Activated naive CD4-positive, alpha-beta T cell treated with anti-CD3 and anti-CD28 coated beads, Interleukin-2, amount 10 ng/mL, durations not matched to agents 7 days and 5 days (primary cell): ENCODE results near the gene APOL6.
"Not testable (repeated sequence)": the region's sequence is repeated elsewhere in the genome, so short reads cannot be mapped to it uniquely, and the experiment has no call there.

ENCODE experiments used
- CTCF ChIA-PET: fragments of 350-600 bp; sonication (Branson Sonifier 250); formaldehyde crosslinking; loops from one replicate; lab custom pipeline; 2021; ENCODE audit warnings: antibody characterized with exemption; lab: Charles Lee
- DNase-seq: peaks from one replicate; pipeline ENCODE4 v3.0.0-alpha.2; 2020
- H3K27ac Mint-ChIP-seq: one replicate; pipeline ENCODE4 v1.8.0; 2021; ENCODE audit warnings: mild to moderate bottlenecking, moderate library complexity, mixed read lengths
- H3K27me3 Mint-ChIP-seq: one replicate; pipeline ENCODE4 v1.8.0; 2021; ENCODE audit warnings: mild to moderate bottlenecking, mixed read lengths
- H3K36me3 Mint-ChIP-seq: one replicate; pipeline ENCODE4 v1.8.0; 2021; ENCODE audit warnings: mixed read lengths
- H3K4me1 Mint-ChIP-seq: one replicate; pipeline ENCODE4 v1.8.0; 2021; ENCODE audit warnings: mixed read lengths
- H3K4me3 Mint-ChIP-seq: one replicate; pipeline ENCODE4 v1.8.0; 2021; ENCODE audit warnings: mild to moderate bottlenecking, moderate library complexity, mixed read lengths
- H3K9me3 Mint-ChIP-seq: one replicate; pipeline ENCODE4 v1.8.0; 2021; ENCODE audit warnings: mixed read lengths

APOL6 gene

DNA sequence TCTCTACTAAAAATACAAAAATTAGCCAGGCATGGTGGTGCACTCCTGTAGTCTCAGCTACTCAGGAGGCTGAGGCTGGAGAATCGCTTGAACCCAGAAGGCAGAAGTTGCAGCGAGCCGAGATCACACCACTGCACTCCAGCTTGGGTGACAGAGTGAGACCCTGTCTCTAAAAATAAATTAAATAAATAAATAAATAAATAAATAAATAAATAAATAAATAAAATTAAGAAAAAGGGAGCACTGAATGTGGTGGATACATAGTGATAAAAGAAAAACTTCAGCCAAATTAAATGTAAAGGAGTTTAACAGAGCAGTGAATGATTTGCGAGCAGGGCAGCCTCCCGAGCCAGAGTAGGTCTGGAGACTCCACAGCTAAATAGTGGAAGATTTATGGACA lies 24.4 kb upstream of the APOL6 start:
- not testable (repeated sequence) for H3K9me3 Mint-ChIP-seq, H3K27ac Mint-ChIP-seq, H3K4me3 Mint-ChIP-seq, DNase-seq, H3K36me3 Mint-ChIP-seq
- Mint-ChIP-seq H3K4me1 (peaks cover 12% of the 10 kb centered on the region), H3K27me3 (peaks cover 27% of the 10 kb centered on the region)
- CTCF ChIA-PET, result interaction anchor here (1.0 kb wide), 1 partner anchor 11 kb away, joined by 3 read pairs; no protein-coding TSS in a partner anchor

DNA sequence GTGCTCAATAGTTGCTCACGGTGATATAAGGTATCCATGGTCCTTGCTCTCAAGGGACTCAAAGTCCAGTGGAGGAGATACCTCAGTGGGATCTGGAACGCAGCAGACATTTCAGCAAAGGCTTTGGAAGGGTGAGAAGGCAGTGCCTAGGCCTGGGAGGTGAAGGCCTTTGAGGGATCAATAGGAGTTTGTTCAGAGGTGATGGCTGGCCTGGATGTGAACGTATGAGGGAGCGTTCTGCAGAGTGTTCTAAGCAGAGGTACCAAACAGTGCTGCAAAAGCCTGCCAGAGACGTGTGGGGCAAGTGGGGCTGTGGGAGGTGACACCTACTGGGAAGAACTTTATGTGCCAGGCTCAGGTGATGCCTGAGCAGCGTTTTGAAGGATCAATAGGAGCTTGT lies 23.7 kb upstream of the APOL6 start:
- H3K9me3 Mint-ChIP-seq, result peaks cover 3% of the 10 kb centered on the region
- no peak overlapping the region for H3K4me3 Mint-ChIP-seq
- peaks cover 14% of the 10 kb centered on the region for H3K4me1 Mint-ChIP-seq
- no peak for DNase-seq
- no peaks in the 10 kb centered on the region for H3K36me3 Mint-ChIP-seq
- no peak overlapping the region for H3K27ac Mint-ChIP-seq
- peaks cover 29% of the 10 kb centered on the region for H3K27me3 Mint-ChIP-seq
- CTCF ChIA-PET, result interaction anchor here (1.0 kb wide), 1 partner anchor 10 kb away, joined by 3 read pairs; no protein-coding TSS in a partner anchor

DNA sequence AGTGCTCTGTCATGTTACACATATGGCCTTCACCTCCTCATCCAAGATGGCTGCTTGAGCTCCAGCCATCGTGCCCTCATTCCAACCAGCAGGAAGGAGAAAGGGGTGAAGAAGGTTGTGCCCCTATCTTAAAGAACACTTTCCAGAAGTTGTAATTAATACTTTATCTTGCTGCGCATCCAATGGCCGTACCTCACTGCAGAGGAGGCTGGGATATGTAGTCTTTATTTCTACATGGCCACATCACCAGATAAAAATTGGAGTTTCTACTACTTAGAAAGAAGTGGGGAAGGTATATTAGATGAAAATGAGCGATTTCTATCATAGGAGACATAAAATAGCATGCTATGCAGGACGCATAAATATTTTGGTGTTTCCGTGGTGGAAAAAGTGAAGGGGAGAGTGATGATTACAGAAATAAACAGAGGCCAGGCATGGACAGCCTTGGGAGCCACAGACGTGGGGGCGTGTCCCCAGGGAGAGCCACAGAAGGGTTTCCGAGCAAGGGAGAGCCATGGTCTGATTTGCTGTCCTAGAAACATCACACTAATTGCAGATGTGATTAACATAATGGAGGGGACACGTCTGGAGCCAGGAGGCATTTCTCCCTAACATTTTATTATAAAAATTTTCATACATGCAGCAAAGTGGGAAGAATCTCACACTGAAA lies 22.3 kb upstream of the APOL6 start:
- H3K4me3 Mint-ChIP-seq, result no peak overlapping the region
- H3K4me1 Mint-ChIP-seq, result peaks cover 22% of the 10 kb centered on the region
- peaks cover 25% of the 10 kb centered on the region for H3K27me3 Mint-ChIP-seq
- CTCF ChIA-PET, result interaction anchor here (1.2 to 2.0 kb wide), 5 partner anchors 22 to 300 kb away, joined by 4 to 10 read pairs (median 8); partner anchors contain the start of gene APOL6
- no peak for DNase-seq
- H3K36me3 Mint-ChIP-seq, result no peaks in the 10 kb centered on the region
- no peak overlapping the region for H3K27ac Mint-ChIP-seq
- peaks cover 3% of the 10 kb centered on the region for H3K9me3 Mint-ChIP-seq

DNA sequence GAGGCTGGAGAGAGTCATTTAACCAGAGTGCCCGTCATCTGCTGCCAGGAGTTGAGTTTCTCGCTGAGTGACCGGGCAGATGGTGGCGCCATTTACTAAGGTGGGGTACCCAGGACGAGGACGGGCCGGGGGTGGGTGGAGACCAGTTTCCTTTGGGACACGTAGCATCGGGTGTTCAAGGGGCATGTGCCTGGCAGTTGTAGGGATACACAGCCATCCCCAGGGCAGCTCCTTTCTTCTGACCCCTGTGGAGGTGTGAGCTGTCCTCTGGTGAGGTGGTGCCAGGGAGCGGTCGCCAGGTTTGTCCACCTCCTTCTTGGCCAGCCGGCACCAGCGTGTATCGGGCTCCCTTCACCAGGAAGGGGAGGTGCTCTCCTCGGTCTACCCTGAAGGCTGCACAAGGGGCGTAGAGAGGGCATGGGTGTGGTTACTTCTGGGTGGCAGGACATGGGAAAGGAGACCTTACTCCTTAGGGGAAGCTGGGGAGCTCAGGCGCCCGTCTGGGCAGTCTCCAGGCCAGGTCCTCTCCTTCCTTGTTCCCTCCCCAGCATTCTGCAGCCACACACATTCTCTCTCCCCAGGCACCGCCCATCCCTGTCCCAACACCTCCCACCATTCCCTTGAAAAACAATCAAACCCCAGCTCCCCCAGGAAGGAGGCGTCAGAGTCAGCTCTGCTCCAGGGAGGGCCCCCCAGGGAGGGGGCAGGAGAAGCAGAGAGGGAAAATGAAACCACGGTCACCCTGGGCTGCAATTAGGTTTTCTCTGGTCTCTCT lies 20.8 kb upstream of the APOL6 start:
- H3K4me3 Mint-ChIP-seq, result peak overlapping the region; percentile 61
- peaks cover 22% of the 10 kb centered on the region for H3K4me1 Mint-ChIP-seq
- no peak overlapping the region for H3K27ac Mint-ChIP-seq
- H3K9me3 Mint-ChIP-seq, result peaks cover 3% of the 10 kb centered on the region
- DNase-seq, result peak; percentile 66
- peaks cover 25% of the 10 kb centered on the region for H3K27me3 Mint-ChIP-seq
- H3K36me3 Mint-ChIP-seq, result no peaks in the 10 kb centered on the region
- CTCF ChIA-PET, result interaction anchor here (0.7 to 2.7 kb wide), 23 partner anchors 11 to 497 kb away, joined by 3 to 12 read pairs (median 4); partner anchors contain the start of genes APOL6 and MB

DNA sequence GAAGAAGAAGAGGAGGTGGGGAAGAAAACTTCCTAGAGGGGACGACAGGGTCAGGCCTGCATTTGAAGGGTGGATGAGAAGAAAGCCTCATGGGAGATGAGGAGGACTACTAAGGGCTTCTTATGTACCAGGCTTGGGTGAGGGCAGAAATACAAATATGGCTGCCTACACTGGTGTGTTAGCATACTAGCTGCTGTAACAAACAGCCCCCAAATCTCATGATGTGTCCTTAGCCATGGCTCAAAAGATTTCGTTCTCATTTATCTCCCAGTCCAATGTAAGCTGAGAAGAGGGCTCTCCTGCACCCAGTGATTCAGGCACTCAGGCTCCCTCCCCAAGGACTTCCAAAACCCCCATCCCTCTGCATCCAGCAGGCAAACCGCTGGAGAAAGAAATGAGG lies 19.5 kb upstream of the APOL6 start:
- peaks cover 8% of the 10 kb centered on the region for H3K9me3 Mint-ChIP-seq
- peaks cover 25% of the 10 kb centered on the region for H3K27me3 Mint-ChIP-seq
- no peak overlapping the region for H3K27ac Mint-ChIP-seq
- CTCF ChIA-PET, result interaction anchor here (1.5 to 2.7 kb wide), 2 partner anchors 287 to 495 kb away, joined by 7 to 10 read pairs; no protein-coding TSS in a partner anchor
- H3K4me3 Mint-ChIP-seq, result no peak overlapping the region
- no peaks in the 10 kb centered on the region for H3K36me3 Mint-ChIP-seq
- no peak for DNase-seq
- peaks cover 27% of the 10 kb centered on the region for H3K4me1 Mint-ChIP-seq

DNA sequence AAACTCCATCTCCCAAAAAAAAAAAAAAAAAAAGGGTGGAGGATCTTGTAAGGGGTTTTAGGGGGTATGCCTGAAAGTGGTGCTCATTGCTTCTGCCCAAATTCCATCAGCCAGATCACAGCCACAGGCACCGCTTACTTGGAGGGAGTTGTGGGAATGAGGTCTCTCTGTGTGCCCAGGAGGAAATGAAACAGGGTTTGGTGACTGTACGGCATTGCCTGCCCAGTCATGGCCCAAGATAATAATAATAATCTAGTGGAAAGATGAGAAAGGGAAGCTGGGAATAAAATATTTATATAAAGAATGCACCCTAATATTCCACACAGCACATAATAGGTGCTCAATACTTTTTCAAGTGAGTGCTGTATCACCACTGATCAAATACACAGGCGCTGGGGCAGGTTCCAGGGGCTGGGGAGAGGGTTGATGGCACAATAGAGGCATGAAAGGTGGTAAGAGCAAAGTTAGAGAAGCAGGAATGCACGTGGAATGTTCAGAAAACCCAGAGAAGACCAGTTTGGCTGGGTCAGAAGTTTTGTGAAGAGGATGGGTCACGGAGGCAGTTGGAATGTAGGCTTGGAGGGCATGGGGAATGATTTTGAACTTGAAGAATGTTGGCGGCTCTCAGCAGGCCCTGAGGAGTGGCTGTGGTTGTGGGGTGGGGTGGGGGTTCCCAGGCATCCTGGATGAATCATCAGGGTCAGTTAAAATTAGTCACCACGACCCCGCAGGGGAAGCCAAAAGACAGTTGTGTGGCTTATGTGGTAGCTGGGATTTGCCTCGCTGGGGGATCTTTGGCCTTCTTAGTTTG lies 18.6 kb upstream of the APOL6 start:
- Mint-ChIP-seq H3K27ac (peak overlapping the region; percentile 6), H3K9me3 (peaks cover 8% of the 10 kb centered on the region), H3K36me3 (no peaks in the 10 kb centered on the region), H3K4me1 (peaks cover 33% of the 10 kb centered on the region), H3K27me3 (peaks cover 25% of the 10 kb centered on the region), H3K4me3 (no peak overlapping the region)
- CTCF ChIA-PET, result interaction anchor here (1.1 kb wide), 1 partner anchor 17 kb away, joined by 3 read pairs; no protein-coding TSS in a partner anchor
- peak; percentile 35 for DNase-seq

DNA sequence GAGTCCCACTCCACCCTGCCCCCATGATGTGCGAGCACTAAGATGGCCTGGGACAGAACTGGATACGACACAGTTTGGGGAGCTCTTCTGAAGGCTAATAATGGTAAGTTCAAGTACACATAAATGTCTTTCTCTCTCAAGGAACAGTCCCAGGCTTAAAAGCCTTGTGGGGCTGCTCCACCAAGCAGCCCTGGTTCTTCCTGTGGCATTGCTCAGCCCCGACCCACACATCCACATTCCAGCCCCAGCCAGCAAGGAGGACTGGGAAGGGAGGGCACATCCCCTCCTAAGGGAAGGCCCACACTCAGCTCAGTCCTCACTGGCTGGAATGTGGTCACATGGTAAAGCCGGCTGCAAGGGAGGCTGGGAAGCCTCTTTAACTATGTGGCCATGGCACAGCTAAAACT lies 17.9 kb upstream of the APOL6 start:
- no peak for DNase-seq
- Mint-ChIP-seq H3K4me3 (no peak overlapping the region), H3K36me3 (no peaks in the 10 kb centered on the region), H3K4me1 (peaks cover 33% of the 10 kb centered on the region), H3K9me3 (peaks cover 8% of the 10 kb centered on the region), H3K27ac (no peak overlapping the region), H3K27me3 (peaks cover 29% of the 10 kb centered on the region)
- CTCF ChIA-PET, result interaction anchor here (1.1 kb wide), 1 partner anchor 17 kb away, joined by 3 read pairs; no protein-coding TSS in a partner anchor

DNA sequence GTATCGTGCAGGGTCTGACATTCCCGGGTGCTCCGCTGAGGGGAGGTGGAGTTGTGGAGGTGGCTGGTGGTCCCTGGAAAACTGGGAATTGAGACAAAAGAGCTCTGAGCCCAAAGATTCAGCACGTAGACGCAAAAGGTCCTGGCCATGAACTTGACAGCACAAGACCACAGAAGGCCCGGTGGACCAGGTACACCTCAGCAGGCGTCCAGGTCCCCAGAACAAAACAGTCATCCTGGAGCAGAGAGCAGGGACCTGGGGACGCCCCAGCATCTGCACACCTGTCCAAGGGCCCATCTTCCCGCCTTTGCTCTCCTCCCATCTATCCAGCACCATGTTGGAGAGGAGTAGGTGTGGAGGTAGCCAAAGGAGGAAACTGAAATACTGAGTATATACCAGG lies 17.4 kb upstream of the APOL6 start:
- CTCF ChIA-PET, result interaction anchor here (1.1 kb wide), 1 partner anchor 16 kb away, joined by 3 read pairs; no protein-coding TSS in a partner anchor
- Mint-ChIP-seq H3K4me1 (peaks cover 33% of the 10 kb centered on the region), H3K4me3 (no peak overlapping the region), H3K27me3 (peaks cover 26% of the 10 kb centered on the region), H3K9me3 (peaks cover 8% of the 10 kb centered on the region), H3K27ac (no peak overlapping the region), H3K36me3 (no peaks in the 10 kb centered on the region)
- DNase-seq, result no peak

DNA sequence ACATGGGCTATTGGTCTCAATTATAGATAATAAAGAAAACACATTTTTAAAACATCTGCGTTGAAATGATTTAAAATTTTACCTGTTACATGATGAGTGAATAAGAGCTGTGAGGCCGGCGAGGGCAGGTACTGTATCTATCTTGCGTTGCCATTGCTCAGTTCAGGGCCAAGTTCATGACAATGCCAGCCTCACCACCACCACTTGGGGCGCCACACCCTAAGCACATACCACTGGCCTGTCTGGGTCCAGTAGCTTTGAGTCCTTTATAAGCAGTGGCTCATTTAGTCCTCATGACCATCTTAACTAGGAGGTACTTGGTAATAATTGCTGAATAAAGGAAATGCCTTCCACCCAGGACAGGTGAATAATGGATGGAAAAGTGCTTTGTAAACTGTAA lies 16.6 kb upstream of the APOL6 start:
- CTCF ChIA-PET, result no interaction called here
- peaks cover 8% of the 10 kb centered on the region for H3K9me3 Mint-ChIP-seq
- H3K36me3 Mint-ChIP-seq, result no peaks in the 10 kb centered on the region
- no peak overlapping the region for H3K27ac Mint-ChIP-seq
- no peak overlapping the region for H3K4me3 Mint-ChIP-seq
- peaks cover 33% of the 10 kb centered on the region for H3K4me1 Mint-ChIP-seq
- peak; percentile 38 for DNase-seq
- peaks cover 24% of the 10 kb centered on the region for H3K27me3 Mint-ChIP-seq

DNA sequence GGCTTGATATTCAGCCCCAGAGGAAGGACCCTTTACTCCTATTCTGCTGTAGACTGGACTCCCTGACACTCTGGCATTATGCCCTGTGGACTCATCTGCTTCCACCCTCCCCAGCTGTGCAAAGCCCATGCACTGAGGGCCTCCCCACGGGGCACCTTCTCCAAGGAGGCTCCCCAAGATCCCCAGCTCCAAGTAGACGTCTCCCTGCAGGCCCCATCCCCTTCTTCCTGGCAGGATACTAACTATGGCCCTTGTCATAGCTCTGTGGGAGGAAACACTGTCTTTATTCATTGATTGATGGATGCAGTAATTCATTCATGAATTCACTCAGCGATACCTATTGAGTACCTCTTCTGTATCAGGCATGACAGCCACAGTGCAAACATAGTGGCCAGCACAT lies 15.3 kb upstream of the APOL6 start:
- Mint-ChIP-seq H3K4me1 (peaks cover 22% of the 10 kb centered on the region), H3K27ac (no peak overlapping the region), H3K27me3 (peaks cover 25% of the 10 kb centered on the region), H3K4me3 (no peak overlapping the region), H3K9me3 (peaks cover 8% of the 10 kb centered on the region), H3K36me3 (no peaks in the 10 kb centered on the region)
- no peak for DNase-seq
- CTCF ChIA-PET, result interaction anchor here (0.6 to 0.9 kb wide), 3 partner anchors 289 to 506 kb away, joined by 3 to 4 read pairs (median 3); no protein-coding TSS in a partner anchor

DNA sequence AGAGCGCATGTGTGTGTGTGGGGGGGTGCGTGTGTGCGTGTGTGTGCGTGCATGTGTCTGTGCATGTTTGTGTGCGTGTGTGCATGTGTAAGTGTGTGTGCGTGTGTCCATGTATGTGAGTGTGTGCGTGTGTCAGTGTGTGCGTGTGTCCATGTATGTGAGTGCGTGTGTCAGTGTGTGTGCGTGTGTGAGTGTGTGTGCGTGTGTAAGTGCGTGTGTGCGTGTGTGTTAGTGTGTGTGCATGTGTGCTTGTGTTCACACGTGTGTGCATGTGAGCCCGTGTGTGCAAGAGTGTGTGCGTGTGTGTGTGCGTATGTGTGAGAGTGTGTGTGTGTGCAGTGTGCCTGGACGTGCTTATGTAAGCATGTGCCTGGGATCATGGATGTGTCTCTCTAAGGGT lies 14.7 kb upstream of the APOL6 start:
- CTCF ChIA-PET, result interaction anchor here (0.6 to 0.9 kb wide), 3 partner anchors 289 to 506 kb away, joined by 3 to 4 read pairs (median 3); no protein-coding TSS in a partner anchor
- DNase-seq, result no peak
- H3K27me3 Mint-ChIP-seq, result peaks cover 24% of the 10 kb centered on the region
- peaks cover 22% of the 10 kb centered on the region for H3K4me1 Mint-ChIP-seq
- peaks cover 5% of the 10 kb centered on the region for H3K9me3 Mint-ChIP-seq
- no peak overlapping the region for H3K27ac Mint-ChIP-seq
- no peaks in the 10 kb centered on the region for H3K36me3 Mint-ChIP-seq
- H3K4me3 Mint-ChIP-seq, result no peak overlapping the region

DNA sequence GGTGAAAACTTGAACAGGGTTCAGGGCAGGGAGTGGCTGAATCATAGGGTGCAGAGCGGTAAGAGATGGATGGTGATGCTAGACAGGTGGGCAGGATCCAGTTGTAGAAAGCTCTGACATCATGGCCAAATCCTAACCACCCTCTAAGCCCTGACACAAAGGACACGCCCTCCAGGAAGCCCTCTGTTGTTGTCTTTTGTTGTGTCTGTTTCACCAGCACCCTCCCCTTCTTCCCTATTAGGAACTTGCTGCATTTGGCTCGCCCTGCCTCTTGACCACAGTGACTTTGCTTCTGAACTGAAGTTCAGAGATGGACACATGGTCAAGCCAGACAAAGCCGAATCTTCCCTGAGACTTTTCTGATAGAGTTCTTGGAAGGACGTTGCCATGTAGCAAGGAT lies 14.2 kb upstream of the APOL6 start:
- peak; percentile 24 for DNase-seq
- Mint-ChIP-seq H3K27ac (no peak overlapping the region), H3K4me3 (no peak overlapping the region), H3K36me3 (no peaks in the 10 kb centered on the region), H3K27me3 (peaks cover 24% of the 10 kb centered on the region), H3K4me1 (peaks cover 22% of the 10 kb centered on the region), H3K9me3 (peaks cover 5% of the 10 kb centered on the region)
- CTCF ChIA-PET, result interaction anchor here (1.3 kb wide), 1 partner anchor 10 kb away, joined by 3 read pairs; no protein-coding TSS in a partner anchor

DNA sequence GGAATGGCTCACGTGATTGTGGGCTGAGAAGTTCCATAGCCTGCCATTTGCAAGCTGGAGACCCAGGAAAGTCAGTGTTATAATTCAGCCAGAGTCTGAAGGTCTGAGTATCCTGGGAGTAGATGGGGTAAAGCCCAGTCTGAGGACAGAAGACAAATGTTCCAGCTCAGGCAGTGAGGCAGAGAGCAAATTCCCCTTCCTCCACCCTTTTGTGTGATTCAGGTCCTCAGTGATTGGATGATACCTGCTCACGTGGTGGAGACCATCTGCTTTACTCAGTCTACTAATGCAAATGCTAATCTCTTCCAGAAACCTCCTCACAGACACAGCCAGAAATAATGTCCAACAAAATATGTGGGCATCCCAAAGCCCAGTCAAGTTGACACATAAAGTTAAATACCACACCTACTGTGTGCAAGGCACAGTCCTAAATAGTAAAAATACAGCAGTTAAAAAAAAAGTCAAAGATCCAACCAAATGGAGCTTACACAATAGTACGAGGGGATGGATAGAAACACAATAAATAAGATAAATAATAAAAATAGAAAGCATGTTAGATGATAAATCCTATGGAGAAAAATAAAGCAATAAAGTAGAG lies 13.2 kb upstream of the APOL6 start:
- CTCF ChIA-PET, result interaction anchor here (0.9 to 1.3 kb wide), 2 partner anchors 11 to 431 kb away, joined by 3 to 4 read pairs; no protein-coding TSS in a partner anchor
- no peak overlapping the region for H3K27ac Mint-ChIP-seq
- peaks cover 15% of the 10 kb centered on the region for H3K4me1 Mint-ChIP-seq
- H3K27me3 Mint-ChIP-seq, result peaks cover 24% of the 10 kb centered on the region
- no peaks in the 10 kb centered on the region for H3K36me3 Mint-ChIP-seq
- peaks cover 5% of the 10 kb centered on the region for H3K9me3 Mint-ChIP-seq
- H3K4me3 Mint-ChIP-seq, result no peak overlapping the region
- DNase-seq, result no peak
